Measurements from ENCODE around the gene CAMK2B.
A peak's percentile ranks its signal among the peaks of the same experiment; 100 is the strongest.

The CAMK2B gene

DNA sequence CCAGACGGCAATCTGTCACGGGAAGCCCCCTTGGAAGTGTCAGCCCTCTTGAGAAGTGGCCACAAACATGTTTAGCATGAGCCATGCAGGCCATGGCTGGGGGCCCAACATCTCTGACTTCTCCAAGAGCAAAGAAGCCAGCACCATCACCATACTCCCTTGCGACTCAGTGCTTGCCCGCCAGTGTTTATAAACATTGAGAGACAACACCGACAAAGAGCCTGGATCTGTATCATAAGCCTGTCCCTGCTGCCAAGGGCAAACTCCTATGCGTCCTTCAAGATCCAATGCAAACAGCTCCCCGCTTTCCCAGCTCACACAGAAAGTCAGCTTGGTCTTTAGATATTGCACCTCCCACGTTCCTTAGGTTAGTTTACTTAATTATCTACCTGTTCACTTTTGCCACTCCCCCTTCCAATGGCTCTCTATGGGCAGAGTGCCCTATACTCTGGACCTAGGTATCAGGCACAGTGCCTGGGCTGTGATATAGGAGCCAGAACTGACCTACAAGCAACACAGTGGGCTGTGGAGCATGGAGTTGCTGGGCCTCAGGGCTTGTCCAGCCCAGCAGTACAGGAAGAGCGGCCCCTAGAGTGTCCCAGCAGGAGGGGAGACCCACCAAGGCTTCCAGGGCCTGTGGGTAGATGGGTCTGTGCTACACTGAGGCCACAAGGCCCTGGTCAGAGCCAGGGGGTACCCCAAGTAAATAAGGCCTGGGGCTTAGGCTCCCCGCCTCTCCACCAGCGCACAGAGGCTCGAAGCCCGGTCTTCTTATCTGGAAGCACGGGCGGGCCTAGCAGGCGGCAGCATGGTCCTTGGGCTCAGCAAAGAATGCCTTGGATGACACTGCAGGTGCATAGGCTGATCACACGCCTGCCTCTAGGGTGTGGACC lies 37.7 kb downstream of the CAMK2B start:
- no peak for FAIRE-seq
- no peak for DNase-seq (ENCODE audit: low spot score)

- DNase-seq (ENCODE audit: low spot score), result no peak
- FAIRE-seq, result peak; percentile 35
These were observed 38.5 kb downstream of the CAMK2B start for GRCh38 chr7:44286618-44287487.

GRCh38 chr7:44286182-44286617 lies 39.2 kb downstream of the CAMK2B start:
- DNase-seq (ENCODE audit: low spot score) (no peak), FAIRE-seq (peak; percentile 46)

DNA sequence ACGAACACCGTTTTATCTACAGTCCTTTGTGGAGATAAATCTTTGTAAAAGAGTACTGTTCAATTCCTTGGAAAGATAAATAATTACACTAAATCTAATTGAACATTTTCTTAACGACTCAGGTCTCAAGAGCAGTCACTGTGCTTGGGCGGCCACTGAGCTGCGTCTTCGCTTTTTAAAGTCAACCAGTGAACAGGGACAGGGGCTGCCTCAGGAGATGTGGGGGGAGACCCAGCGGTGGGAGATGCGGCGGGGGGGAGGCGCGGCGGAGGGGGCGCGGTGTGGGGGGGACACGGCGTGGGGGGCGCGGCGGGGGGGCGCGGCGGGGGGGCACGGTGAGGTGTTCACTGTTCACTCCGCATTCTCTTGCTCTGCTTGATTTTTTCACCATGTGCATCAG lies 39.8 kb downstream of the CAMK2B start:
- no peak for DNase-seq (ENCODE audit: low spot score)
- FAIRE-seq, result no peak

DNA sequence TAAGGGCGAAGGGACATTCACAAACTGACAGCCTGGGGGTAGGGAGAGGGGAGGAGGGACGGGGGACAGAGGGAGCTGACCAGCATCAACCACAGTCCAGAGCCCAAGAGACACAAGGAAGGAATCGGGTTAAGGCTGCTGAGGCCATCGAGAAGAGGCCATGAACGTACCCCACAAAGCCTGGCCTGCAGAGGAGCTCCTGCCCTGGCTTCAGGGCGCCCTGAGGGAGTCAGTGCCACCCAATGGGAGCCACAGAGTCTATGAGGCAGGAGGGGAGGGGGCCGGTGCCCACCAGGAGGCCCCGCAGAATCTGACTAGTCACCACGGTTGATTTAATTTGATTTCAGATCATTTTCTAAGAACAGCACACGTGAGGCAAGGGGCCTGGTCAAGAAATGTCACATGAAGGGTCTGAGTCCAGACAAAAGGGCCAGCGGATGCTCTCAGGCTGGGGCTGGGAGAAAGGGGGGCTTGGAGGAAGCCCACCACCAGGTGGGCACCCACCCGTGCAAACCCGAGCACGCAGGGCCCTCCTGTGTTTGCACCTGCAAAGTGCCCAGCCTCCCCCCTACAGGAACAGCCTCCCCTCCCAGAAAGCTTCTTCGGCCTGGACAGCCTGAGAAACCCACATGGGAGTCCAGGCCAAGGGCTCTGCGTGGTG lies 40.4 kb downstream of the CAMK2B start:
- no peak for FAIRE-seq

DNA sequence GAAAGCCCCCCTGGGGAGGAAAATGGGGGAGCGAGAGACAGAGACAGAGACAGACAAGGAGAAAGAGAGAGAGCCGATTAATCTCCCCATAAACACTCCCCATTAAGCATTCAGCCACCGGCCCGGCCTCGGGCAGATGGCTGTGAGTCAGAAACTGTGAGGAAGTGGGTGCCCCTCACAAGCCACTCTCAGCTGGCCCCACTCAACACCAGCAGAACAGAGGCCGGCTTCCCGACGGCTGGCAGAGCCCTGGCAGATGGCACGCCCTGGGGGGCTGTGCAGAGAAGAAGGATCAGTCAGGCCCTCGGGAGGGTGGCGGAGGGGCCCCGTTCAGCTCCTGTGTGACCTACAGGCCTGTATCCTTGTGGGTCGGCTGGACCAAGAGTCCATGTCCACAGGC lies 41.2 kb downstream of the CAMK2B start:
- FAIRE-seq (no peak), DNase-seq (ENCODE audit: low spot score) (no peak)

More for the DNA sequence above, 40.4 kb downstream of the CAMK2B start:
- DNase-seq (ENCODE audit: low spot score), result no peak

- no peak for DNase-seq (ENCODE audit: low spot score)
- peak; percentile 30 for FAIRE-seq
These were observed 41.8 kb downstream of the CAMK2B start for GRCh38 chr7:44283381-44284211.

- FAIRE-seq, result no peak
- no peak for DNase-seq (ENCODE audit: low spot score)
These were observed 42.7 kb downstream of the CAMK2B start for GRCh38 chr7:44282601-44283171.

- FAIRE-seq (no peak), DNase-seq (ENCODE audit: low spot score) (no peak)
These were observed 43.4 kb downstream of the CAMK2B start for GRCh38 chr7:44281811-44282600.

DNA sequence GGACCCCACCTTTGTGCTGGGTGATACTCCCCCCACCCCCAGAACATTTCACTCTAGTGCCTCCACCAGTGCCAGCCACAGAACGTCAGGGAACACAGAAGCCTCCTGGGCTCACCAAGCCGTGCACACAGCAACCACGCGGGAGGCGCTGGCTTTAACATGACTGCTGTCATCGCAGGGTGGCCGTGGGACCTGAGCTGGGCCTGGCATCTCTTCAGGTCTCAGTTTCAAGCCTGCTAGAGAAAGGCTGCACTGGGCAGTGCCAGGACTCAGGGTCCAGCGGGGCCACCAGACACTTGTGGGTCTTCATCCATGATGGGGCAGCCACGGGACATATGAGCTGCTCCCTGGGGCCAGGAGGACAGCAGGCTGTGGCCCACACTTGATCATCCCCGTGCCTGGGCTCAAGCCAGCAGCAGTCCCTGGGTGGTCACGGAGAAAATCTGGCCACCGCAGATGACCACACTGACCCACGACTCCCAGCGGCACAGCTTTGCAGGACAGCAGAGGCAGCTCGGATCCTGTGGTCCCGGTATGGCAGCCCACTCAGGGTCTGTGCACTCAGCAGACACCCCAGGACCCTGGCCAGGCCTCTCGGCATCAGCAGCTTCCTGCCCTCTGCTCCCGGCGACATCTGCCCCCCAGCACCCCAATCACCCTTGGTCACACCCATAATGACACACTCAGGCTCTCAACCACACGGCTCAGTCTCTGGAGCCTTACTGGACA lies 44.2 kb downstream of the CAMK2B start:
- no peak for FAIRE-seq
- no peak for DNase-seq (ENCODE audit: low spot score)

DNA sequence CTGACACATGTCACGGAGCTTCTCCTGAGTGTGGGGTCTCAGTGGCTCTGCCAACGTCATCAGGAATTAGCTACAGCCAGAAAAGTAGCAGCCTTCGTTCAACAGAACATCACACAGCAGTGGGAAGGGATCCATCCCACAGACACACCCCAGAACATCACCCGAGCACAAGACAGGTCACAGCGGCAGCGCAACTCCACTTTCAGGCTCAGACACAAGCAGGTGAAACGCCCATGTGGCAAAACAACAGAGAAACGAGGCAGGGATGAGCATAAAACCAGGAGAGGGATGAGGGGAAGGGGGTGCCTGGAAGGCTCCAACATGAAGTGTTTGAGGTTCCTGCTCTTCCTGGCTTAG lies 44.8 kb downstream of the CAMK2B start:
- no peak for FAIRE-seq
- no peak for DNase-seq (ENCODE audit: low spot score)

GRCh38 chr7:44279731-44280505 lies 45.5 kb downstream of the CAMK2B start:
- DNase-seq (ENCODE audit: low spot score), result no peak
- no peak for FAIRE-seq

DNA sequence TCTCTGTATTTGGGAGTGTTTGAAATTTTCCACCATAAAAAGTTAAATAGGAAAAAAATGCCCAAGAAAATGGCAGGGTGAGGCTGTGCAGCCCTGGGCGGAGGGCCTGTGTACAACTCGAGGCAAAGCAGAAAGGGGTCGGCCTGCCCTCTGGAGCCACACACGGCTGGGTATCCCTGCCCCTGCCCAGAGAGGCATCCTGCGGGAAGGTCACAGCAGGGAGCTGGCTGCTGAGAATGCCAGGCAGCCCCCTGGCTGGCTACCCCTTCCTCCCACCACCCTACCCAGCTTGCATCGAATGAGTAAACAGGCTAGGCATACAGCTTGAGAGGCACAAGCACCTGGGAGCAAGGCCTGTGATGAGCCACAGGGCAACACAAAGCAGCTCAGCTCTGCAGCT lies 46.1 kb downstream of the CAMK2B start:
- FAIRE-seq, result no peak

DNA sequence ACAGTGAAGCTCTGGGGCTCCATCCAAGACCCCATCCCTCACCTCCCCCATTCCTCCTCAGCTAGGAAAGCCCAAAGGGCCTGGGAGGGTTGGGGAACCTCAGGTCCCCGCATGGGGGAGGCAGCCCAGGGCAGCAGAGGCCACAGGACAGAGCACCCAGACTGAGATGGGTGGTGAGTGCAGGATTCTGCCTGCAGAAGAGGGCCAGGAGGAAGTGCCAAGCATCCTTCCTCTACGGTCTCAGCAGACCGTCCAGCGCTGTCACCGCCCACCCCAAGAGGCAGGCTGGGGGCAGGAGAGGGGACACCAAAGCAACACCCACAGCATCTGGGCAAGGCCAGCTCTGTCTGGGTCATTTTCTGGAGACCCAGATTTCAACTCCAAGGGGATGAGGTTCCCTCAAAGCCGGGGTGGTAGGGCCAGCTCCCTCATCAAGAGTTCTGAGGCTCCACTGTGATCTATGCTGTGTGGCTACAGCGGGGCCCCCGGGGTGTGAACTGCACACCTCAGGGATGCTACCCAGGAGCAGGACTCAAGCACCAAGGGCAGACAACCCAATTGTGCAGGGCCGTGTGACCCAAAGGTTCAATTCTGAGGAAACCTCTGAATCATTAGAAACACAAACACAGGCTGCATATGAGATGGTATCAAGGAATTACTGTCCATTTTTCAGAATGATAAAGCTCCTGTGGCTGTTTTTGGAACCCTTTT lies 46.8 kb downstream of the CAMK2B start:
- DNase-seq (ENCODE audit: low spot score), result no peak
- no peak for FAIRE-seq

More for the DNA sequence above, 46.1 kb downstream of the CAMK2B start:
- DNase-seq (ENCODE audit: low spot score), result no peak

- DNase-seq (ENCODE audit: low spot score), result no peak
- no peak for FAIRE-seq
These were observed 47.5 kb downstream of the CAMK2B start for GRCh38 chr7:44277851-44278250.

- no peak for DNase-seq (ENCODE audit: low spot score)
- no peak for FAIRE-seq
These were observed 48.0 kb downstream of the CAMK2B start for GRCh38 chr7:44277391-44277790.

DNA sequence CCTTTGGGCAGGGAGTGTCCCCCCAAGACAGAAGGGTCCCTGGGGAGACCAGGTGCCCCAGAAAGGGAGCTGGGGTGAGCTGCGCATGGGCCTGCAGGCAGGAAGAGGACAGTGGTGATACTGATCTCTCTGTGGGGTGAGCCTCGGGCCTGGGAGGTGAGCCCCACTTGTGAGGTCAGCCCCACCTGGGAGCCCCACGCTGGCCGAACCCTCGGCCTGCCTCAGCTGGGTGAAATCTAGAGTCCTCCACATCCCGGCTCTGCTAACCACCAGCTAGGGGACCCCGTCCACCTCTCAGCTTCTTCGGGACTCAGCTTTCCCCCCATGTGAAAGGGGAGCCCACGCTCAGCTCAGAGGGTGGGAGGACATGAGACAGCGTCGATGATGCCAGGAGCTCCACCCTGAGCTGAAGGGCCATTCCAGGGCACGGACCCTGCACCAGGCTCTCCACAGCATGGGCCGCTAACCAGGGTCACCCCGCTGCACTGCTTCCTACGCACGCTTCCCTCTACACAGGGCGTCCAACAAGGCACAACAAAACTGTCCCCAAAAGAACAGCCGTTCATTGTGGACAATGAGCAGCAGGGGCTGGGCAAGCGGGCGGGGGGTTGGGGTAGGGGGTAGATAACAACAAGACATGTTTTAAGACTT lies 48.7 kb downstream of the CAMK2B start:
- FAIRE-seq (peak; percentile 55), DNase-seq (ENCODE audit: low spot score) (no peak)
